Ishikawa (cell line): Measurements from ENCODE around the gene CDC42EP3.

Experiments used
- CEBPB ChIP-seq: IDR thresholded peaks from 2 replicates; pipeline ENCODE4 v1.6.1; 2012
- CREB1 ChIP-seq: IDR thresholded peaks from 2 replicates; pipeline ENCODE4 v1.6.1; 2012; ENCODE audit warnings: low read depth
- EGR1 ChIP-seq: IDR thresholded peaks from 2 replicates; pipeline ENCODE4 v1.6.1; 2012
- EP300 ChIP-seq: IDR thresholded peaks from 2 replicates; pipeline ENCODE4 v1.6.1; 2012; ENCODE audit warnings: borderline replicate concordance
- FOXM1 ChIP-seq: IDR thresholded peaks from 2 replicates; pipeline ENCODE4 v1.6.1; 2012; ENCODE audit warnings: low read depth, borderline replicate concordance
- MAX ChIP-seq: IDR thresholded peaks from 2 replicates; pipeline ENCODE4 v1.6.1; 2012
- NFIC ChIP-seq: IDR thresholded peaks from 2 replicates; pipeline ENCODE4 v1.6.1; 2012
- RAD21 ChIP-seq: IDR thresholded peaks from 2 replicates; pipeline ENCODE4 v1.6.1; 2012; ENCODE audit warnings: low read depth
- REST ChIP-seq: IDR thresholded peaks from 2 replicates; pipeline ENCODE4 v1.6.1; 2012; ENCODE audit warnings: low read depth, mild to moderate bottlenecking
- TAF1 ChIP-seq: IDR thresholded peaks from 2 replicates; pipeline ENCODE4 v1.6.1; 2012; ENCODE audit warnings: low read depth, mild to moderate bottlenecking
- TCF12 ChIP-seq: IDR thresholded peaks from 2 replicates; pipeline ENCODE4 v1.6.1; 2012; ENCODE audit warnings: low read depth
- TEAD4 ChIP-seq: IDR thresholded peaks from 2 replicates; pipeline ENCODE4 v1.6.1; 2012
- USF1 ChIP-seq: IDR thresholded peaks from 2 replicates; pipeline ENCODE4 v1.6.1; 2012
- YY1 ChIP-seq: IDR thresholded peaks from 2 replicates; pipeline ENCODE4 v1.6.1; 2012; ENCODE audit warnings: low read depth
- ZBTB7A ChIP-seq: IDR thresholded peaks from 2 replicates; pipeline ENCODE4 v1.6.1; 2012; ENCODE audit warnings: low read depth

CDC42EP3 gene

DNA sequence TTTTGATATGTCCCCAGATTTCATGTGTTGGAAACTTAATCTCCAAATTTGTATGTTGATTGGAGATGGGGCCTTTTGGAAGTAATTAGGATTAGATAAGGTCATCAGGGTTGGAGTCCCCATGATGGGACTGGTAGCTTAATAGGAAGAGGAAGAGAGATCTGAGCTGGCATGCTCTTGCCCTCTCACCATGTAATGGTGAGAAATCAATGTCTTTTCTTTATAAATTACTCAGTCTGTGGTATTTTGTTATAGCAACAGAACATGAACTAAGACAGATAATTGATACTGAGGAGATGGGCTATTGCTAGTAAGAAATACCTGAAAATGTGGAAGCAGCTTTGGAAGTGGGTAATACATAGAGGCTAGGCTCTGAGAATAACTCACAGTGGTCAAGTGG, 48.0 kb downstream of the CDC42EP3 start:
- TF ChIP-seq USF1 = no peak
- TF ChIP-seq FOXM1 = no peak
- TF ChIP-seq MAX = no peak
- TF ChIP-seq TEAD4 = no peak
- TF ChIP-seq RAD21 = no peak

GRCh38 chr2:37622450-37623100, 48.9 kb downstream of the CDC42EP3 start:
- no peak for TF ChIP-seq CEBPB
- TF ChIP-seq TAF1 = no peak
- no peak for TF ChIP-seq USF1
- no peak for TF ChIP-seq FOXM1
- TF ChIP-seq CREB1 = no peak
- no peak for TF ChIP-seq YY1
- TF ChIP-seq ZBTB7A = no peak
- TF ChIP-seq REST = no peak
- TF ChIP-seq TEAD4 = no peak
- no peak for TF ChIP-seq MAX
- no peak for TF ChIP-seq TCF12
- no peak for TF ChIP-seq RAD21
- TF ChIP-seq EGR1 = no peak
- no peak for TF ChIP-seq NFIC
- TF ChIP-seq EP300 = no peak

- TF ChIP-seq RAD21 (no peak), TCF12 (no peak), ZBTB7A (no peak), USF1 (no peak), EP300 (no peak), YY1 (no peak), CEBPB (no peak), CREB1 (no peak), NFIC (no peak), FOXM1 (no peak), TAF1 (no peak), TEAD4 (no peak)
Observed at GRCh38 chr2:37621199-37621598, 50.2 kb downstream of the CDC42EP3 start.

GRCh38 chr2:37619959-37620300, 51.5 kb downstream of the CDC42EP3 start:
- TF ChIP-seq RAD21 (no peak), NFIC (no peak), EGR1 (no peak), CEBPB (no peak), TEAD4 (no peak), TAF1 (no peak), EP300 (no peak), REST (no peak), ZBTB7A (no peak), FOXM1 (no peak), USF1 (no peak), CREB1 (no peak), TCF12 (no peak), YY1 (no peak)

DNA sequence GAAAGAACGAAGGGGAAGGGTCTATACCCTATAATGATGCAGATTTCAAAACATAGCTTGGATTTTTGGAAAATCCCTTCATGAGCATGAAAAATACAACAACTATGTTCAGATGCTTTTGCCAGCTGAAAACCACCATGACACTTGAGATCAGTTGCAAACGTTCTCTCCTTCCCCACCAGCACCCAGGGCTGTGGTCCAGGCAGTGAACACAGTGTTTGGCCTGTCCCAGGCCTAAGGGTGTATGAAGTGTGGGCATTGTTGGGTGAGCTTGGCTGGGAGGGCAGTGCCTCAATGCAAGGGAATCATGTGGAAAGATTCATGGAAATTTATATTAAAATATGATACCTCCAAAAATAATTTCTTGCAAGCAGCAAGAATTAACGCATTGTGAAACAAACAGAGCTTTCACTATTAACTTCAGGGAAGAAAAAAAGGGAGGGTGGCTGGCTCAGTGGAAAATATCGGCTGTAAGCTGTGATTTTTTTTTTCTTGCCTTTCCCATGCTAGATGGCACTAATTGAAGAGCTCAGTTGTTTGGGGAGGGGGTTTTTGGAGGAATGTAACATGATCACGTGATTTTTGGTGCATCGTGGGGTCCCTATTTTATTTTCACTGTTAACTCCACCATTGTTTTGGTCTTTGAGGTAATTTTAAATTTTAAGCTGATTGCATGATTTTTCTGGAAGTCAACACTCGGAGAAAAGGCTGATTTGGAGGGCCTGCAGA, 52.0 kb downstream of the CDC42EP3 start:
- no peak for TF ChIP-seq REST
- TF ChIP-seq NFIC = no peak
- TF ChIP-seq EP300 = no peak
- no peak for TF ChIP-seq MAX
